ENCODE measurements around the gene SGPP1. TPM values are rescaled to one million over a fixed set of nuclear protein-coding genes. Genes with fewer than 3 reads are reported as not detected.

SGPP1 gene
- polyA plus RNA-seq (2011; rRNA removed) (18.9 and 28.2 TPM in 2 replicates), polyA plus RNA-seq (2017; fragmentation: RNase III; extraction: RNeasy Plus Mini Kit Qiagen cat#74134 plus additional on column Dnase treatment) (14.2 to 16.1 TPM (median 14.9 TPM) in 3 replicates), polyA minus RNA-seq (2011; rRNA and poly(A)+ RNA removed) (7.1 and 8.6 TPM in 2 replicates)
- polyA plus RNA-seq (2012; cell fraction: cytosol; rRNA removed): 7.8 and 10.6 TPM in 2 replicates
- polyA plus RNA-seq (2012; cell fraction: nucleus; rRNA removed): 8.7 and 9.5 TPM in 2 replicates

- CTCF ChIA-PET: interaction anchor here (0.7 to 2.3 kb wide), 8 partner anchors 10 to 100 kb away, joined by 3 to 10 read pairs (median 4); partner anchors contain the start of gene WDR89
- no peak for FAIRE-seq
- POLR2A ChIA-PET: interaction anchor here (1.3 kb wide), 1 partner anchor 86 kb away, joined by 9 read pairs; the partner anchor contains the start of gene WDR89
- peak within 1 kb of the TSS; percentile 97 for H3K4me2 ChIP-seq
- DNase-seq (ENCODE audit: low read depth in 1 of 2, low spot score in 1 of 2): peak; percentile 80 to 85
- ATAC-seq: peak; percentile 86 to 87
- 18% methylated on average over 7 of the region's 88 CpGs for WGBS (ENCODE audit: missing lambda C conversion rate)
- H3K9me3 ChIP-seq: no peaks in the 10 kb centered on the region
- peak within 1 kb of the TSS; percentile 71 for H3K4me3 ChIP-seq
- H3K27ac ChIP-seq: peak within 1 kb of the TSS; percentile 82 to 92
- TF ChIP-seq CEBPB (IDR thresholded peaks at IDR 0.05) (peak; percentile 95 to 99), E2F6 (IDR thresholded peaks at IDR 0.05; ENCODE audit: borderline replicate concordance, low read depth) (peak; percentile 59; the same call in 1 of the 2 replicates), GATA3 (IDR thresholded peaks at IDR 0.05; ENCODE audit: borderline replicate concordance) (peak; percentile 27; the same call in 1 of the 2 replicates), JUNB (IDR thresholded peaks at IDR 0.05) (peak; percentile 46; the same call in 1 of the 2 replicates), FOSL2 (IDR thresholded peaks at IDR 0.05) (no peak), FOSL2 (CRISPR knock-in tag; IDR thresholded peaks at IDR 0.05) (peak; percentile 69), BCL3 (IDR thresholded peaks at IDR 0.05) (peak; percentile 81), CBX2 (IDR thresholded peaks at IDR 0.05; ENCODE audit: borderline replicate concordance, low read depth) (no peak), HMGXB4 (CRISPR knock-in tag; IDR thresholded peaks at IDR 0.05; ENCODE audit: borderline replicate concordance) (peak; percentile 42; the same call in 1 of the 2 replicates), JUN (IDR thresholded peaks at IDR 0.05) (peak in 1 of 2 experiments; percentile 80; a peak in 3 of 5 replicates), CHD2 (IDR thresholded peaks at IDR 0.05; ENCODE audit: low read length, partially characterized antibody) (no peak), TFCP2L1 (CRISPR knock-in tag; IDR thresholded peaks at IDR 0.05) (peak; percentile 41; the same call in 1 of the 2 replicates), REST (IDR thresholded peaks at IDR 0.05) (no peak), MAX (IDR thresholded peaks at IDR 0.05) (peak; percentile 62), CTCF (IDR thresholded peaks at IDR 0.05) (peak; percentile 28; the same call in 2 of the 3 replicates), POLR2A (IDR thresholded peaks at IDR 0.05; ENCODE audit: low read length) (peak; percentile 86), SMC3 (IDR thresholded peaks at IDR 0.05) (peak; percentile 50), ZFP36 (IDR thresholded peaks at IDR 0.05; ENCODE audit: borderline replicate concordance, partially characterized antibody) (no peak), EP300 (IDR thresholded peaks at IDR 0.05) (0 out of 5 replicates have a peak, but pooled peaks of 1 of the 2 experiments have one; percentile 14), PHF8 (IDR thresholded peaks at IDR 0.05; ENCODE audit: borderline replicate concordance, low read depth) (peak; percentile 71), RNF2 (IDR thresholded peaks at IDR 0.05; ENCODE audit: borderline replicate concordance, low read depth) (no peak), RAD21 (conservative IDR thresholded peaks at IDR 0.05 in 1 of 2, IDR thresholded peaks at IDR 0.05 in 1 of 2) (0 out of 5 replicates have a peak, but pooled peaks of 1 of the 2 experiments have one; percentile 23)
- peaks cover 15% of the 10 kb centered on the region for H3K4me1 ChIP-seq
Observed at GRCh38 chr14:63727736-63728728, at the start of gene SGPP1. SGPP1 (minus strand) TSS chr14:63728065; CDS start chr14:63727944, 121 bp downstream.

Data from A549 (cell line).